Measurements from ENCODE around the gene SNCB.

The SNCB gene

DNA sequence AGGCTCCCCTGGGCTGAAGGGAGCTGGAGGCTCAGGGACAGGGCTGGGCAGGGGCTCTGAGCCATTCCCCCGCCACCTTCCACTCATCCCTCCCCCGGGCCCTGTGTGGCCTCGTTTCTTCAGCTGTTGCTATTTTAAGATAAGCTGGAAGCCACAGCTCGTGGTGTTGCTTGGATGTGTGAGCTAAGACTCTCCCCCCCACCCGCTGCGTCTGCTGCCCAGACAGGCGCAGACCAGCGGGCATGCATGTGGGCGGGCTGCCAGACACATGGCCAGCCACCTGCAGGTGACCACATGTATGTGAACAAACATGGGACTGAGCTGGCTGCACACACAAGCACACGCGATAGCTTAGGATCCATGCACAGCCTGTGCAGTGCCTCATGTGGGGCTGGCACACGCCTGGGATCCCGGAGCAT lies 8.7 kb downstream of the SNCB start:
- peaks cover 7% of the 10 kb centered on the region for H3K36me3 Mint-ChIP-seq (ENCODE audit: insufficient read depth)
- no peak overlapping the region for H3K4me3 Mint-ChIP-seq
- peaks cover 74% of the 10 kb centered on the region for H3K27me3 Mint-ChIP-seq
- H3K9me3 Mint-ChIP-seq, result no peaks in the 10 kb centered on the region
- H3K27ac Mint-ChIP-seq (ENCODE audit: low read depth), result no peak overlapping the region
- DNase-seq (ENCODE audit: low spot score in 2 of 2) (no peak), ATAC-seq (replicated peaks; ENCODE audit: extremely low read depth, poor library complexity, severe bottlenecking) (no peak)
- peaks cover 7% of the 10 kb centered on the region for H3K4me1 Mint-ChIP-seq

DNA sequence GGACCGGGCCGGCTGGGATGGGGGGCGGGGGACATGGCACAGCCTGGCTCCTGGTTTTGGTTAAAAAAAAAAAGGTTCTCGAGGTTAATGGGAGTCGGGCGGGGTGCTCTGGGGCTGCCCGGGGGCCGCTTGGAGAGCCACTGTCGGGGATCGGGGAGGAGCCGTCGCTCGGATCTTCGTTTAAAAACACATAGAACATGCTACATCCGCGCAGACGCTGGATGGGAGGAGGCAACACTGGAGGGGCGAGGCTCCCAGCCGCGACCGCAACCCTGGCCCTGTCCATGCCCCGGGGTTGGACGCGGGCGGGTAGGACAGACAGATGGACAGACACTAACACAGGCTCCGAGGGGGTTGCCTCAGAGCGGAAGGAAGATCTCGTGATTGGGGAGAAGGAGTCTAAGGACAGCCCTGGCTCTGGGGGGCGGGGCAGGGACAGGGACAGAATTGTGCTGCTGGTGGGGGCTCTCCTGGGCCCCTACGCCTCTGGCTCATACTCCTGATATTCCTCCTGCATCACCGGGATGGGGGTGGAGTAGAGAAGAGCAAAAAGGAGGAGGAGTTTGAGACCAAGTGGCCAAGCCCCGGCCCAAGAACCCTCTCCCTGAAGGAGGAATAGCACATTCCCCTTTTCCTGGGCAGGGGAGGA lies 9.9 kb downstream of the SNCB start:
- Mint-ChIP-seq H3K9me3 (no peaks in the 10 kb centered on the region), H3K27me3 (peaks cover 74% of the 10 kb centered on the region), H3K36me3 (ENCODE audit: insufficient read depth) (peaks cover 7% of the 10 kb centered on the region), H3K4me3 (peak overlapping the region; percentile 68), H3K4me1 (peaks cover 7% of the 10 kb centered on the region), H3K27ac (ENCODE audit: low read depth) (no peak overlapping the region)
- ATAC-seq (replicated peaks; ENCODE audit: extremely low read depth, poor library complexity, severe bottlenecking), result no peak
- DNase-seq (ENCODE audit: low spot score in 2 of 2), result no peak

- Mint-ChIP-seq H3K9me3 (no peaks in the 10 kb centered on the region), H3K27me3 (peaks cover 78% of the 10 kb centered on the region), H3K4me1 (peaks cover 7% of the 10 kb centered on the region), H3K27ac (ENCODE audit: low read depth) (no peak overlapping the region), H3K4me3 (peak overlapping the region; percentile 68), H3K36me3 (ENCODE audit: insufficient read depth) (peaks cover 7% of the 10 kb centered on the region)
- ATAC-seq (replicated peaks; ENCODE audit: extremely low read depth, poor library complexity, severe bottlenecking), result no peak
- no peak for DNase-seq (ENCODE audit: low spot score in 2 of 2)
Measured at GRCh38 chr5:176619569-176620332, 10.6 kb downstream of the SNCB start.

GRCh38 chr5:176619203-176619568 lies 11.1 kb downstream of the SNCB start:
- ATAC-seq (replicated peaks; ENCODE audit: extremely low read depth, poor library complexity, severe bottlenecking), result peak; percentile 87
- H3K4me1 Mint-ChIP-seq, result peaks cover 7% of the 10 kb centered on the region

DNA sequence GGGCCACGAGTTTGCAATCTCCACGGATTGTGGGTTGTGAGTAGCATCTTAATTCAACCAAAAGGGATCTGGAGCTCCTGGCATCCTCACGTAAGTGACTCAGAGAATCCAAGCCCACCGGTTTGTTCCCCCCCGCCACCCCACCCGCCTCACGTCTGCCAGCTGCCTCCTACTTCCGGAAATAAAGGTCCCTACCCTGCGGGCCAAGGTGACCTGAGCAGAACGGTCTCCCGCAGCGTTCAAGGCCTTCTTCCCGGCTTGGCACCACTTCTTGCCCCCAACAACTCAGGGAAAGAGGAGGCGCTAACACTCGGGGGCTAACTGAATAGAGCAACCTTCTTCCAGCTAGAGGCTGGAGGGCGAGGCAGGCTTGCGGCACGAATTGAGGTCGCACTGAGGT lies 11.6 kb downstream of the SNCB start:
- Mint-ChIP-seq H3K36me3 (ENCODE audit: insufficient read depth) (peaks cover 7% of the 10 kb centered on the region), H3K4me1 (peaks cover 7% of the 10 kb centered on the region), H3K27ac (ENCODE audit: low read depth) (no peak overlapping the region), H3K9me3 (no peaks in the 10 kb centered on the region), H3K27me3 (peaks cover 70% of the 10 kb centered on the region), H3K4me3 (no peak overlapping the region)
- DNase-seq (ENCODE audit: low spot score in 2 of 2), result no peak
- no peak for ATAC-seq (replicated peaks; ENCODE audit: extremely low read depth, poor library complexity, severe bottlenecking)

More at GRCh38 chr5:176619203-176619568, 11.1 kb downstream of the SNCB start:
- Mint-ChIP-seq H3K4me3 (no peak overlapping the region), H3K27ac (ENCODE audit: low read depth) (no peak overlapping the region), H3K36me3 (ENCODE audit: insufficient read depth) (peaks cover 7% of the 10 kb centered on the region), H3K27me3 (peaks cover 74% of the 10 kb centered on the region), H3K9me3 (no peaks in the 10 kb centered on the region)
- peak; percentile 38 to 56 for DNase-seq (ENCODE audit: low spot score in 2 of 2)

- Mint-ChIP-seq H3K27ac (ENCODE audit: low read depth) (no peak overlapping the region), H3K4me3 (no peak overlapping the region), H3K36me3 (ENCODE audit: insufficient read depth) (peaks cover 9% of the 10 kb centered on the region), H3K4me1 (peaks cover 7% of the 10 kb centered on the region), H3K27me3 (peaks cover 73% of the 10 kb centered on the region), H3K9me3 (no peaks in the 10 kb centered on the region)
- ATAC-seq (replicated peaks; ENCODE audit: extremely low read depth, poor library complexity, severe bottlenecking), result no peak
- DNase-seq (ENCODE audit: low spot score in 2 of 2), result no peak
Measured at GRCh38 chr5:176616511-176616910, 13.8 kb downstream of the SNCB start.

DNA sequence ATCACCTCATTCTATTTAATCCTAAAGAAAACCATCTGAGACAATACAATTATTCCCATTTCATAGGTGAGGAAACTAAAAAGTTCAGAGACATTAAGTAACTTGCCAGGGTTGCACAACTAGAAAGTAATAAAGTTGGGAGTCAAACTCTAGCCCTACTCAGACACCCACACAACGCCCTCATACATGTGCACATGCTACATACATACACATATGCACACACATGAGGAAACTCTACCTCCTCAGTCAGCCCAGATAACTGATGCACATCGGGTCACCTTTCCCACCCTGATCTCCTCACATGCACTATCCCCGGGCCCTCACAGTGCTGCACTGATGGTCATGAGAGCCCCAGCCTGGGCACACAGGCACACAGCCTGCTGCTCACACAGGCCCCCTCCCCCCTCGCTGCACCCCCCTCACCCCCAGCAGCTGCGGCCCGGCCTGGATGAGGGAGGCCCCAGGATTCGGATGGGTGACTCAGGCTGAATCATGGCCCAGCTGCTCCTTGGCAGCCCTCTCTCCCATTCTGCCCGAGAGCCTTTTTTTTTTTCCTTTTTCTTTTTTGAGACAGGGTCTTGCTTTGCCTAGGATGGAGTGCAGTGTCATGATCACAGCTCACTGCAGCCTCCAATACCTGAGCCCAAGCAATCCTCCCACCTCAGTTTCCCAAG lies 15.4 kb downstream of the SNCB start:
- Mint-ChIP-seq H3K4me3 (no peak overlapping the region), H3K36me3 (ENCODE audit: insufficient read depth) (peaks cover 6% of the 10 kb centered on the region), H3K9me3 (no peaks in the 10 kb centered on the region), H3K27me3 (peaks cover 62% of the 10 kb centered on the region), H3K27ac (ENCODE audit: low read depth) (no peak overlapping the region), H3K4me1 (no peaks in the 10 kb centered on the region)
- DNase-seq (ENCODE audit: low spot score in 2 of 2), result no peak
- no peak for ATAC-seq (replicated peaks; ENCODE audit: extremely low read depth, poor library complexity, severe bottlenecking)

DNA sequence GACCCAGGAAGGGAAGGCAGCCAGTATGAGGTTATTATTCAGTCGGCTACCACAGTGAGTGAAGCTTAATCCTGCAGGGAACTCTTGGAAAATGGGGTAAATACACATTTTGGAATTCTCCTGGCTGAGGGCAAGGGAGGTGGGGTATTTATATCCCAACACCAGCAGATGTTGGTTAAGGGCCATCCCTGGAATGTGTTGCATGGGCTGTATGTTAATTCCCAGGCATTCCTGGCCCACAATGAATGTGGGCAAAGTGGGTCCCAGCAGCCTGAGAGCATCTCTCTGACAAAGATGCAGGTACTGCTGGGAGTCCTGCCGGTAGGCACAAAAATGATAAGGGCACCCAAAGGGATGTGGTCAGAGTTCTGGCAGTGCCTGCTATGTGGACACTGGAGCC lies 17.5 kb downstream of the SNCB start:
- ATAC-seq (replicated peaks; ENCODE audit: extremely low read depth, poor library complexity, severe bottlenecking), result no peak
- no peak for DNase-seq (ENCODE audit: low spot score in 2 of 2)
- Mint-ChIP-seq H3K9me3 (no peaks in the 10 kb centered on the region), H3K36me3 (ENCODE audit: insufficient read depth) (peaks cover 2% of the 10 kb centered on the region), H3K27ac (ENCODE audit: low read depth) (no peak overlapping the region), H3K4me1 (peaks cover 9% of the 10 kb centered on the region), H3K27me3 (peaks cover 59% of the 10 kb centered on the region), H3K4me3 (no peak overlapping the region)

- no peak overlapping the region for H3K4me3 Mint-ChIP-seq
- DNase-seq (ENCODE audit: low spot score in 2 of 2), result no peak
- H3K27me3 Mint-ChIP-seq, result peaks cover 50% of the 10 kb centered on the region
- H3K36me3 Mint-ChIP-seq (ENCODE audit: insufficient read depth), result peaks cover 2% of the 10 kb centered on the region
- H3K4me1 Mint-ChIP-seq, result peaks cover 9% of the 10 kb centered on the region
- no peaks in the 10 kb centered on the region for H3K9me3 Mint-ChIP-seq
- no peak for ATAC-seq (replicated peaks; ENCODE audit: extremely low read depth, poor library complexity, severe bottlenecking)
- no peak overlapping the region for H3K27ac Mint-ChIP-seq (ENCODE audit: low read depth)
Measured at GRCh38 chr5:176612008-176612407, 18.3 kb downstream of the SNCB start.

- Mint-ChIP-seq H3K27ac (ENCODE audit: low read depth) (no peak overlapping the region), H3K27me3 (peaks cover 44% of the 10 kb centered on the region), H3K4me1 (peaks cover 9% of the 10 kb centered on the region), H3K4me3 (no peak overlapping the region), H3K9me3 (no peaks in the 10 kb centered on the region), H3K36me3 (ENCODE audit: insufficient read depth) (peaks cover 2% of the 10 kb centered on the region)
- DNase-seq (ENCODE audit: low spot score in 2 of 2), result no peak
- ATAC-seq (replicated peaks; ENCODE audit: extremely low read depth, poor library complexity, severe bottlenecking), result no peak
Measured at GRCh38 chr5:176611435-176611834, 18.9 kb downstream of the SNCB start.

GRCh38 chr5:176610435-176610773 lies 19.9 kb downstream of the SNCB start:
- DNase-seq (ENCODE audit: low spot score in 2 of 2), result no peak
- H3K4me3 Mint-ChIP-seq, result peak overlapping the region; percentile 73
- no peaks in the 10 kb centered on the region for H3K9me3 Mint-ChIP-seq
- ATAC-seq (replicated peaks; ENCODE audit: extremely low read depth, poor library complexity, severe bottlenecking), result no peak
- H3K4me1 Mint-ChIP-seq, result peaks cover 9% of the 10 kb centered on the region
- H3K27me3 Mint-ChIP-seq, result peaks cover 34% of the 10 kb centered on the region
- no peak overlapping the region for H3K27ac Mint-ChIP-seq (ENCODE audit: low read depth)
- H3K36me3 Mint-ChIP-seq (ENCODE audit: insufficient read depth), result peaks cover 2% of the 10 kb centered on the region

DNA sequence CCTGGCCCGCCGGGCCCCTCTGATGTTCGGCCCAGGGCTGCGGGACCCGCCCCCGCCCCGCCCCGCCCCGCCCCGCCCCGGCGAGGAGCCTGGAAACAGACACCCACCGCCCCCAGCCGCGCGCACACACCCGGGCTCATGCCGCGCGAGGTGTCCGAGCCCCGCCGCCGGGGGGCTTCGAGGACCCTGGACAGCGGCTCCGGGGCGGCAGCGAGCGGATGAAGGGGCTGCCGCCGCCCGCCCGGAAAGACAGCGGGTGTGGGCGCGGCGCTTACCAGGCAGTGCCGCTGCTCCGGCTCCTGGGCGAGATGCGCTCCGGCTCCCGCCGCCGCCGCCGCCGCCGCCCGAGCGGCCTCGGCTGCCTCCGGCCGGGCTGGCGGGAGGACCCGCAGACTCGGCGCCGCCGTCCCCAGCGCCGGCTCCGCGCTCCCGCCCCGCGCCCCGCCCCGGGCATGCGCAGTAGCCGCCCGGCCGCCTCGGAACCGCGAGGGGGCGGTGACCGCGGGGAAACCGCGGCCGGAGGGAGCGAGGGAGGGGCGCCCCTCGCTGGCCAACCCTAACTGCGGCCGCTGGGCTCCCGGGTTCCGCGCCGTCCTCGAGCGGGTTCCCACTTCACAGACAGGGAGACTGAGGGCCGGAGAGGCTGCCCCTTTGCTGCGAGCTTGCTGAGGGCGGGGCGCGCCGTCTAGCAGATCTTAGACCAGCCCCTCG lies 20.5 kb downstream of the SNCB start, which contains the start of gene GPRIN1:
Gene GPRIN1 (minus strand): TSS at position 433 of the 711 bp plus-strand sequence. CDS start 10,322 bp downstream, outside the sequence.
- peak within 1 kb of the TSS; percentile 85 for H3K4me3 Mint-ChIP-seq
- H3K36me3 Mint-ChIP-seq (ENCODE audit: insufficient read depth), result peaks cover 2% of the 10 kb centered on the region
- no peaks in the 10 kb centered on the region for H3K9me3 Mint-ChIP-seq
- peak within 1 kb of the TSS; percentile 52 for H3K27ac Mint-ChIP-seq (ENCODE audit: low read depth)
- peak in 1 of 2 donors; percentile 28 for DNase-seq (ENCODE audit: low spot score in 2 of 2)
- H3K27me3 Mint-ChIP-seq, result peaks cover 29% of the 10 kb centered on the region
- peaks cover 9% of the 10 kb centered on the region for H3K4me1 Mint-ChIP-seq
- peak; percentile 75 for ATAC-seq (replicated peaks; ENCODE audit: extremely low read depth, poor library complexity, severe bottlenecking)
